Cerebellar nuclear complex (tissue), 1 donor: ENCODE data around the gene STK40.

ENCODE experiments used
- DNase-seq, 2 experiments: peaks; one replicate each; lab custom pipeline; 2025; lab: John Stamatoyannopoulos, UW

Gene STK40

GRCh38 chr1:36344395-36344680, 41.4 kb downstream of the STK40 start:
- no peak for DNase-seq

- no peak for DNase-seq
Measured at GRCh38 chr1:36343651-36344394, 41.9 kb downstream of the STK40 start.

GRCh38 chr1:36342426-36343185, 43.1 kb downstream of the STK40 start:
- no peak for DNase-seq

GRCh38 chr1:36341626-36342320, 44.0 kb downstream of the STK40 start:
- DNase-seq = no peak

- no peak for DNase-seq
Measured at GRCh38 chr1:36339615-36340014, 46.1 kb downstream of the STK40 start.

GRCh38 chr1:36339215-36339614, 46.5 kb downstream of the STK40 start:
- no peak for DNase-seq

- DNase-seq = no peak
Measured at GRCh38 chr1:36337830-36338229, 47.9 kb downstream of the STK40 start.

- DNase-seq = no peak
Measured at GRCh38 chr1:36330940-36331339, 54.8 kb downstream of the STK40 start.

GRCh38 chr1:36329817-36330216, 55.9 kb downstream of the STK40 start:
- DNase-seq = no peak

GRCh38 chr1:36328713-36329112, 57.0 kb downstream of the STK40 start:
- DNase-seq = no peak

- no peak for DNase-seq
Measured at GRCh38 chr1:36328088-36328480, 57.6 kb downstream of the STK40 start.

- no peak for DNase-seq
Measured at GRCh38 chr1:36327421-36328087, 58.2 kb downstream of the STK40 start.

- DNase-seq = no peak
Measured at GRCh38 chr1:36326499-36326898, 59.2 kb downstream of the STK40 start.

GRCh38 chr1:36324353-36324703, 61.4 kb downstream of the STK40 start:
- no peak for DNase-seq

GRCh38 chr1:36323636-36324352, 61.9 kb downstream of the STK40 start, which contains the start of gene EVA1B:
TSS of gene EVA1B (minus strand) at chr1:36323645. CDS start at chr1:36323037, 608 bp downstream.
- no peak for DNase-seq

GRCh38 chr1:36322786-36323635, 62.7 kb downstream of the STK40 start:
- DNase-seq = no peak

- DNase-seq = no peak
Measured at GRCh38 chr1:36322041-36322785, 63.5 kb downstream of the STK40 start.

- no peak for DNase-seq
Measured at GRCh38 chr1:36321119-36321951, 64.4 kb downstream of the STK40 start.

- no peak for DNase-seq
Measured at GRCh38 chr1:36320767-36321118, 65.0 kb downstream of the STK40 start.
